HG03095 (cell line): ENCODE measurements around the gene MYO16.
"Not testable (repeated sequence)": the region's sequence is repeated elsewhere in the genome, so short reads cannot be mapped to it uniquely, and the experiment has no call there.

ENCODE experiments used
- ATAC-seq: cut with Tn5 transposase; IDR thresholded peaks from one replicate; pipeline ENCODE4 v1.9.1; 2021; ENCODE audit warnings: moderate library complexity; ENCODE audit not compliant: unreplicated experiment

MYO16 gene

DNA sequence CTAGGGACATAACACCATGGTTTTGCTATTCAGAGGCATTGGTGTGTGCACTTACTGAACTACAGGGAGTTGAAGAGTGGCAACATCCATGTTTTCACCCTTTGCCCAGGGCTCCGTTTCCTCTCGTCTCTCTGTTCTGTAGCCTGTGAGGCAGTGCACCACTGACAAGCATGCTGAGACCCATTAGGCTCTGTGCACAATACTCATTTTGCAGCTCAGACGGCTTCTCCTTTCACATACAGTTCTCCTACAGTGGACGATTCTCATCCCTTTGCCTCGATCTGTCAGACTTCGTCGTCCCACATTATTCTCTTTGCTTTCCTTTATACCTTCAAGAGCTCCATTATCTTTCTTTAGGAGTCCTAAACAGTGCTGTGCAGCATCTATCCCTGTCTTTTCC, 403.7 kb downstream of the MYO16 start:
- no peak for ATAC-seq

DNA sequence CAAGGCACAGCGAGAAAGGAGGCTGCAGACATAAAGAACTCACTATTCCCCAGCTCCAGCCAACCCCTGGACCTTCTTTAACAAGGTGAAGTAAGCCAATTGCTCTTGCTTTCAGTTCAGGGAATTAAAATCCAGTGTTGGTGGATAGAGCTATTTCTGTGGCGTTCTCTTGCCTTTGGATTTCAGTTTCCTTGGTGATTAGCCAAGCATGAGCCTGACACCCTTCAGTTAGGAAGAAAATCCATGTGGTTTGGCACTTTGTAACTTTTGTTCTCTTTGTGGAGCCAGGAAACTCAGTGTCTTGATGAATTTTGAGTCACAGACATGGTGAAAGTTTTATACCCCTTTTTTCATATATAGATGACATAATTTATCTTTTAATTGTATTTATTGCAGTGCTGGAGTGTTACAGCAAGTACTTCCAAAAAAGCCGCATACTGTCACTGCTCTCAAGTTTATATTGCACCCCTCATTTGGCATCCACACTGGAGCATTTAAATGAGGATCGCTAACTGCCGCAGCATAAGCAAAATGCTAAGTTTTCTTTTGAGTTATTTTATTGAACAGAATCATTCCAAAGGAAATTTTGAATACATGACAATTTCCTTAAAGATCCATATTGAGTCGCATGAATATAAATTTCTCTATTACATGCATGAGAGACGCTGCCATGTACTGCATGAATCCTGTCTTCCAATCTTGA, 406.8 kb downstream of the MYO16 start:
- ATAC-seq, result no peak

DNA sequence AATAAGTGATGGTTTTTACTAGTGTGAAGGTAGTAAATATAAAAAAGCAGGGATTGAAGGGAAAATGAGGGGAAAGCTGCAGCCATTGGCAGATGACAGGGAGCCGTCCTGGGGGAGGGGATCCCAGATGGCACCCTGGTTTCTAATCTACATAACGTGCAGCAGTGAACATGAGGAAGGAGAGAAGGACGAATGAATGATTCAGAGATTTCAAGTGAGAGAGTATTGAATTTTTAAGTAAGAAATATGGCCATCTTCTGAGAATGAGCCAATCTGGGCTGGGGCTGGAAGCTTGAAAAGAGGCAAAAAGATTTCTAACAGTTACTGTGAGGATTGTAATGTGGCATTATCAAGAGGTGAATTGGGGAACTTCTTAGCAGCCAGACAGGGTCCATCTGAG, 414.2 kb downstream of the MYO16 start:
- ATAC-seq, result no peak

DNA sequence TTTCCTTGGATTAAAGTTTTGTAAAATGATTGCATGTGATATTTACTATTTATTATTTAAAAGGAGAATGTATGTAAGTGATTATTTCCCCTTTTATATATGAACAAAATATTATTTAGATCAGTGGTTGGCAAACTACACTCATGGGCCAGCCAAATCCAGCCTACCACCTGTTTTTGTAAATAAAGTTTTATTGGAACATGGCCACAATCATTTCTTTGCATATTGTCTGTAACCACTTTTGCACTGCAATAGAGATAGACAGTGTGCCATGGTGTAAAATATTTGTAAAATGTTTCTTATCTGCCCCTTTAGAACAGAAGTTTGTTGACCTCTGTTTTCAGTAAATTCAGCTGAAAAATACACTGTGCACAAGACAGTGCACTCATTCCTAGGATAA, 426.4 kb downstream of the MYO16 start:
- no peak for ATAC-seq

DNA sequence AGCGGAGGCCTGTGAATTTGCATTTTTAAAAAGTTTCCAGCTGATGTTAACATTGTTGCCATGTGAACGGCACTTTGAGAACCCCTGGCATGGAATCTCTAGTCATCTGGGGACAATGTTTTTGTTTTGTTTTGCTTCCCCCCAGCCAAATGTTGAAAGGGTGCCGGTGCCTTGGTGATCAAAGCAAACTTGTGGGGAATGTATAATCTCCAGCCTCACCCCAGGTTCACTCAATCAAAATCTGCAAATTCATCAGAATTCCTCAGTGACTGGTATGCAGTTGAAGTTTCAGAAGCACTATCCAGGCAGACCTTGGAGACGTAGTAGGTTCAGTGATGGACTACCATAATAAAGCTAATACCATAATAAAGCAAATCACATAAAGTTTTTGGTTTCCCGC, 428.7 kb downstream of the MYO16 start:
- ATAC-seq, result no peak

DNA sequence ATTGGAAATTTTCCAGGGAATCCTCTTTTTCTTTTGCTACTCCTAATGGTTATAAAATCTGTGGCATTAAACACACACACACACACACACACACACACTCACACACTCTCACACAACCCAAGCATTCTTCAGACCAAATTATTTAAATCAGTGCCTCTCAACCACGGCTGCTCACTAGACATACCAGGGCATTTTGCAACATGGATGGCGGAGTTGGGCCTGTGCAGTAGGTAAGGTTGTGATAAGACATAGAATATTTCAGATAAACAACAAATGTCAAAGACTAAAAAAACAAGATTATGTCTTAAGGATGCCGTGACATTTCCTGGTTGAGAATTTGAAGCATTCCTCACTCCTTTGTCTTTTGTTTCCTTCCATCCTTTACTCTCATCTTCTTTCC, 443.1 kb downstream of the MYO16 start:
- ATAC-seq, result no peak

DNA sequence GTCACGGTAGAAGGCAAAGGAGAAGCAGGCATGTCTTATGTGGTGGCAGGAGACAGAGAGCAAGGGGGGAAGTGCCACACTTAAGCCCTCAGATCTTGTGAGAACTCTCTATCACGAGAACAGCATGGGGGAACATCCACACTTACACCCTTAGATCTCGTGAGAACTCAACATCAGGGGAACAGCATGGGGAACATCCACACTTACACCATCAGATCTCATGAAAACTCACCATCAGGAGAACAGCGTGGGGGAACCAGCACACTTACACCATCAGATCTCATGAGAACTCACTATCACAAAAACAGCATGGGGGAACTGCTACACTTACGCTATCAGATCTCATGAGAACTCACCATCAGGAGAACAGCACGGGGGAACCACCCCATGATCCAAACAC, 445.0 kb downstream of the MYO16 start:
- ATAC-seq, result no peak

DNA sequence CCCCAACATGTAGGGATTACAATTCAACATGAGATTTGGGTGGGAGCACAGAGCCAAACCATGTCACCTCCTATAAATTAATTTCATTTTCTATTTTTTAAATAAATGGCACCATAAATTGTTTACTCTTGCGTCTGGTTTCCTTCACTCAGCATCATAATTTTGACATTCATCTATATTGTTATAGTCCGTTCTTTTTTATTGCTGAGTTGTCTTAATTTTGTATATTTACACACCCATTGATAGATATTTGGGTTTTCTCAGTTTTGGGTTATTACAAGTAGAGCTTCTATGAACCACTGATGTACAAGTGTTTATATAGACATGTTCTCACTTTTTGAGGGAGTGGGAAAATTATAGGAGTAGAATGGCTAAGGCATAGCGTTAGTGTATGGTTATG, 445.4 kb downstream of the MYO16 start:
- no peak for ATAC-seq

DNA sequence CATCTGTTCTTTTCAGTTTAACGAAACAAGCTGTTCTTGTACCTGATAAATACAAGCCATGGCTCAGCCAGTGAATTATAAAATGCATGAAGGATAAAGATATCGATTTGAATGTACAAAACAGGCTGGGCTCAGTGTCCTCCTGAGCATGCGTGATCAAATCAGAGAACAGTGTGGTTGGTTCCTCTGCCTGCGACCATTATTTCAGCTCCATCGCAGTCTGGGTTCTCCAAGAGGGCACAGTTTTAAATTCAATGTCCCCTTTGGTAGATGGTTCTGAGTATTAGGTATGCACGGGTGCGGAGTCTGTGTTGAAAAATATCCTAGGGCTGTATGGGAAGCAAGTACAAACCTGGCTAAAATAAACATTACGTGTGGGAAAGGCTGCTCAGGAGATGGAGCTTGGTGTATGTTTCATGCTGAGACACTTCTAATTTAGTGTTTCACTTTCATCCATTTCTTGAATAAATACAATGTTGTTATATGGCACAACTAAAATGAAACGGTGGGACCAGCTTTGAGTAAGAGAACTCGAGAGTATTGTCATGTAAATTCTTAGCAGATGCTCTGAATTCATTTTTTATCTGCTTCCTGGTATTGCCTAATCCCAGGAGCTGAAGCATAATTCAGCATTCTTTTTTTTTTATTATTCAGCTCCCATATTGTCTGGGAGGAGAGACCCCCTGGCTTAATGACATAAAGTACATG, 458.7 kb downstream of the MYO16 start:
- ATAC-seq, result no peak

DNA sequence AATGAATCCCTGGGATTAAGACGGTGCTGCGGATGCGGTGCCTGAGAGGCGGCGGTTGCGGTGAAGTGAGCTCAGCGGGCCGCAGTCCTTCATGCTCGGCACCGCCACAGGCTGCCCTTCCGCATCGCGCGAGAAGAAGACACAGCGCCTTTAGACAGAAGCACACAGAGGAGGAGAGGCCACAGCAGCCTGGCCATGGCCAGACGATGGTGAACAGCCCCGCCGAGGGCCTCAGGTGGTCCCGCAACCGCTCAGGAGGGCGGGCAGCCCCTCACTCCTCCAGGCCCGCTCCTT, 459.2 kb downstream of the MYO16 start:
- ATAC-seq, result no peak

DNA sequence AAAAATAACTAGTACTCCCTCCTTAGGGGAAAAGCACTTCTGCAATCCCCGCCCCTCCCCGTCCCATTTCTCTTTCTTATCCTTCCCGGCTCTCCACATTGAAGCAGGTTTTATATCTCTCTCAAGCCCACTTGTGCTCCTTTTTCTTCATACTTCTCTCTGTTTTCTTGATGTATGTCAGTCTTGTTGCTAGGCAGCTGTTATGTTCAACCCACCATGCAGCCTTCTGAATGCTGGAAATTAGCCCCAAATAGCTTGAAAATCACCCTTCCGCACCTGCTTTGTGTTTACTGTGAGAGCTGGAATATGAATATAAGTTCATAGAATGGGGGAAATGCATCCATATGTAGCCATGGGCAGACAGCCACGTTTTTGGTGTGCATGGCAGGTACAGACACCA, 461.4 kb downstream of the MYO16 start:
- ATAC-seq, result no peak

DNA sequence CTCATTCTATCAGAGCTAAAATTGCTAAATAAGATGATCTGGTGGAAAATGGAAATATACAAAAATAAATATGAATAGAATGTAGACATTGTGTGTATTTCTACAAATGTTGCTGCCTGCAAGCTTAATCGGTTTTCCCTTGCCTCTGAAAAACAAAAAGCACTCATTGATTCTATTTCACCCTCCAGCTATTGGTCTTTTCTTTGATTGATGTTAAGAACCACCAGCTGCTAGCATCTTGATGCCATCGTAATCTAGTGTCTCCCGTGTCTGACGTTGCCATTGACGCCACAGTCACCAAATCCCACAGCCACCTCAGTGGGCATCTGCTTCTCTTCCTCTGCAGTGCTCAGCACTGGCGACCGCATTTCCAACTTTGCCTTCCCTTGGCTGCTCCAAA, 461.8 kb downstream of the MYO16 start:
- no peak for ATAC-seq

DNA sequence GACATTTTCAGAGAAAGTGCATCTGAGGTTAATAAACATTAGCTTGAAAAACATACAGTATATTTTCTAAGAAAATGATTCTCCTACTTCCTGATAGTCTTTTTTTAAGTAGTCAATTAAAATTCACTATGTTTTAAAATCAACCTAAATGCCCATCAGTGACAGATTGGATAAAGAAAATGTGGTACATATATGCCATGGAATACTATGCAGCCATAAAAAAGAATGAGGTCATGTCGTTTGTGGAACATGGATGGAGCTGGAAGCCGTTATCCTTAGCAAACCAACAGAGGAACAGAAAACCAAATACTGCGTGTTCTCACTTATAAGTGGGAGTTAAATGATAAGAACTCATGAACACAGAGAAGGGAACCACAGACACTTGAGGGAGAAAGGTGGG, 462.8 kb downstream of the MYO16 start:
- ATAC-seq, result not testable (repeated sequence)

DNA sequence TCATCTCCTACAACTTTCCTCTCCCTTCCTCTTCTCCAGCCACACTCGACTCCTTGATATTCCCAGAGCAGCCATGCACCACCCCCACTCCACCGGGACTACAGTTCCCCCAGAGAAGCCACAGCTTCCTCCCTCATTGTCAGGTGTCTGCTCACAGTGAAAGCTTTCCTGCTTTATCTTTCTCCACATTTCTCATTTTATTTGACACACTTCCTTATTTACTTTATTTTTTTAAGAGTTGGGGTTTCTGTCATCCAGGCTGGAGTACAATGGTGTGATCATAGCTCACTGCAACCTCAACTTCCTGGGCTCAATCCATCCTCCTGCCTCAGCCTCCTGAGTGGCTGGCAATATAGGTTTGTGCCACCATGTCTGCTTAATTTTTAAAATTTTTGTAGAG, 464.6 kb downstream of the MYO16 start:
- no peak for ATAC-seq

DNA sequence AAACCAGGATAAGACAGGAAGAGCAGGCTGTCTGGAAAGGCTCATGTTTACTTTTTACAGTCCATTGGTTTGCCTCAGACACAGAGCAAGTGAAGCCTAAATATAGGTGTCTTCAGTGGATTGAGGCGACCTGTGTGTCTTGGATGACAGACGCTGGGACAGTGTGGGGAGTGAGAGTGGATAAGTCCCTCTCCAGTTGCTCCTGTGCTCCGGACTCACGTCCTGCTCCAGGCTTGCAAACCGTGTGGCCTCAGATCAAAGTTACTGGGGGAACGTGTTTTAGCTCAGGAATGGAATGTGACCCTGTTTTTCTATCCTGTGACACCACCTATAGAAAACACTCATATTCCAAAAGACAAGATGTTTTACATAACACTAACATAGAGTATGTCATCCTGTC, 465.7 kb downstream of the MYO16 start:
- ATAC-seq, result no peak

DNA sequence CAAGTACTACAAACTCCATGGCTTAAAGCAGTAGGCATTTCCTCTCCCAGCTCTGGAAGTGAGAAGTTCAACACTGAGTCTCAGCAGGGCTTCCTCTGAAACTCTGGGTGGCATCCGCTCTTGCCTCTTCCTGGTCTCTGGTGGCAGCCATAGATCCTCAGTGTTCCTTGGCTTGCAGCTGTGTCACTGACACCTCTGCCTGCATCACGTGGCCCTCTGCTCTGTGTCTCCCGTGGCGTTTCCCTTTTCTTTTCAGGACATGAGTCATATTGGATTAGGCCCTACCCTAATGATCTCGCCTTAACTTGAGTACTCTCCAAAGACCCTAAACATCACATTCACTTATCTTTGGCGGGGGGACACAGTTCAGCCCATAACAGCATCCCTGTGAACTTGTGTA, 466.7 kb downstream of the MYO16 start:
- ATAC-seq, result no peak

DNA sequence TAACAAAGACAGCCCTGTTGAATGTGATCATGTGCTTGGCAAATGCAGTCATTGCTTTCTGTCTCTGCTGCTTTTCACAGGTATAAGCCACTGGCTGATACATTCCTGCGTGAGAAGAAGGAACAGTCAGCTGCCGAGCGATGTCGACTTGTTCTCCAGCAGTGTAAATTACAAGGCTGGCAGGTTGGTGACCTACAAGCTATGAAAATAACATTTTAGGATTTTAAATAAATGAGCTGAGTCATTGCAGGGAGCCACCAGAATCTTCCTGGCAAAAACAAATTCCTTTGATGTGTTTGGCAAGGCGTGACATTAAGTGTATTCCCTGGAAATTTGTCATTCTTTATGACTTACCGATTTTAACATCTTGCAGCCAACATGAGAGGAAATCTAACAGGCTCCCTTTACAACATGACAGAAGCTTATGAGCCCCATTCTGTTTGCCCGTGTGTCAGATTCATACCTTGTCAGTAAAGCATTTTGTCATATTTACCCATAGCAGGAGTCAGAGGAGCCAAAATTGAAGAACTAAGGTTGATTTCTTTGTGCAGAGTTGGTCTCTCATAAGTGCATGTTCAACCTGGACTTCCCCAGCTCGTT, 471.4 kb downstream of the MYO16 start:
- ATAC-seq, result no peak

DNA sequence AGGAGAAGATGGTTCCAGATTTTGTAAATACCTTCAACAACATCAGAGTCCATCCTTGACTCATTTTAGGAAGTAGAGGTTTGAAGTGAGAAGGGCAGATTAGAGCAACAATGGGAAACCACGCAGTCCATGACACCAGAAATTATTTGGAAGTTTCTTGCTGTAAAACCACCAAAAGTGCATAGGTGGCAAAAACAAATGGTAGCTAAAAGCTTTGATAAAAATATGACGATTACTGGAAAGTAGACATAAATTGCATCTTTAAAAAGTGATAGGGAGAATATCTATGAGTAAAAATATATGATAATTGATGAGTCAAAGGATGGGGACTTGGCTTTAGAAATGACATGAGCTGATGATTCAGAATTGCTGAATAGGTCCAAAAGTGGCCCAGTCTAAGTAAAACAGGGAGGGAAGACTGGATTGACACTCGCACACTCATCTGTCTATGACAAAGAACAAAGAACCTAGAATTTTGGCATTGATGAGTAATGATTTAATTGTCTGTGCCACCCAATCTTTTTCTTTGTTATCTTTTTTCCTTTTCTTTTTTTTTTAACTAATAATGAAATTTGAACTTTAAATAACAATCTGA, 472.2 kb downstream of the MYO16 start:
- ATAC-seq, result no peak

DNA sequence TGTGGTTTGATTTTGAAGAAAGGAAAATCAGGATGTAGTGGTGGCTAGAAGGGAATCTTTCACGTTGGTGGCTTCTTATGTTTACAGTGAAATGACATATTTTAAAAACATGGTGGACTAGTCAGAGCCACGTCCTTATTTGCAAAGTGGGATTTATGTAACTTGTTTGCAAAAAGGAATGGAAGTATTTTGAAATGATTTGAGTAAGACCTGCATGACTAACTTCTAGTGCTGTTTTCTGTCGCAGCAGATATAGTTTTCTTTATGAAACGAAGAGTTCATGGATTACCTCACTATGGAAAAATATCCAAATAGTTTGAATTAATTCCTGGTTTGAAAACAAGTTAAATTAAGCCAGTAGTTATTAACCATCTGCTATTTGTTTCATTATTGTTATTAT, 476.5 kb downstream of the MYO16 start:
- ATAC-seq, result no peak

DNA sequence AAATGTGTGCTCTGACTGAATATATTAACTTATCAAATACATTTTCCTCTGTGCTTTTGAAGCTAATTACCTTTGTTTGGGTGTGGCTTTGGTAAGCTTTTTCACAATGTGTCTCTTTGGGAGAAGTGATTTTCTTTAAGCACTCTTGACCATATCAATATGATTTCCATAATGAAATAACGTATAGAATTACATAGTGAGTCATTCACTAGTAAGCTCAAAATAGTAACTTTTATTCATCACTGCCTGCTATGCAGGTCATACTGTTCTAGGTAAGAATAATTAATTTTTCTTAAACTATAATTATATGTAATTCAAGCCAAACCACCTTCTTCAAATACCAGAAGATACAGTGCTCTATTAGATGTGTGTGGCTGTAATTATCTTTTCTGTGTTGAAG, 480.7 kb downstream of the MYO16 start:
- no peak for ATAC-seq

DNA sequence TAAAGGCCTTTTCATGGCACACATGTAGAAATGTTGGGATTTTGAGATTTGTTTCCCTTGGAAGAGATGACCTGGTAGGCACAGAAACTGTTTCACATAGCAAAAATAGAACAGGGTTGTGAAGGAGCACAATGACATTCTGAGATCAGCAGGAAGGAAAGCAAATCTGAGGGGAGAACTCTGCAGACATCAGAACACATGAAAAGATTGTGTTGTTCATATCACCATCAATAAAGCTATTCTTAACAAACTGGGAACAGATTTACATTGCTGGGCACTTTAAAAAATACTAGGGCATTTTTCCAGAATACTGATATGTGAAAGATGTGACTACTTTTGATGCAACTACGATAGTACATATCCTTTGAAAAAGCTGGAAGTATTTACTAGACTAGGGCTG, 481.7 kb downstream of the MYO16 start:
- no peak for ATAC-seq

DNA sequence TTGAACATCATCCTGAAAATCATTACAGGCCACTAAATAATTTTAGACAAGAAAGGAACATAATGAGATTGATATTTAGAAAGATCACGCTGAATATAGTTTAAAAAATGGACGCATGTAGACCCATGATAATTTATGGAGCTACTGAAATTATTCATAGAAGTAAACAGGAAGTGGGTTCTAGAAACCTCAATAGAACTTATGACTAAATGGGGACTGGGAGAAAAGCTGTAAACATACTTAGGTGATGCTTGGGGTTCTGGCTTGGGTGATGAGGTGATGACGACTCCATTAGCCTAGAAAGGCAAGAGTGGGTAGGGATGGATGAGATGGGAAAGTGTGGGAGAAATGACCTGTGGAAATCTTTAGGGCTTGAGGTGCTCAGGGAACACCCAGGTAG, 484.0 kb downstream of the MYO16 start:
- no peak for ATAC-seq
